GM21528 (cell line): ENCODE measurements around the gene MVB12A.

Experiments
- ATAC-seq: cut with Tn5 transposase; IDR thresholded peaks from one replicate; pipeline ENCODE4 v1.9.1; 2021; ENCODE audit warnings: mild to moderate bottlenecking, moderate library complexity; ENCODE audit not compliant: unreplicated experiment, low FRiP score

MVB12A gene

DNA sequence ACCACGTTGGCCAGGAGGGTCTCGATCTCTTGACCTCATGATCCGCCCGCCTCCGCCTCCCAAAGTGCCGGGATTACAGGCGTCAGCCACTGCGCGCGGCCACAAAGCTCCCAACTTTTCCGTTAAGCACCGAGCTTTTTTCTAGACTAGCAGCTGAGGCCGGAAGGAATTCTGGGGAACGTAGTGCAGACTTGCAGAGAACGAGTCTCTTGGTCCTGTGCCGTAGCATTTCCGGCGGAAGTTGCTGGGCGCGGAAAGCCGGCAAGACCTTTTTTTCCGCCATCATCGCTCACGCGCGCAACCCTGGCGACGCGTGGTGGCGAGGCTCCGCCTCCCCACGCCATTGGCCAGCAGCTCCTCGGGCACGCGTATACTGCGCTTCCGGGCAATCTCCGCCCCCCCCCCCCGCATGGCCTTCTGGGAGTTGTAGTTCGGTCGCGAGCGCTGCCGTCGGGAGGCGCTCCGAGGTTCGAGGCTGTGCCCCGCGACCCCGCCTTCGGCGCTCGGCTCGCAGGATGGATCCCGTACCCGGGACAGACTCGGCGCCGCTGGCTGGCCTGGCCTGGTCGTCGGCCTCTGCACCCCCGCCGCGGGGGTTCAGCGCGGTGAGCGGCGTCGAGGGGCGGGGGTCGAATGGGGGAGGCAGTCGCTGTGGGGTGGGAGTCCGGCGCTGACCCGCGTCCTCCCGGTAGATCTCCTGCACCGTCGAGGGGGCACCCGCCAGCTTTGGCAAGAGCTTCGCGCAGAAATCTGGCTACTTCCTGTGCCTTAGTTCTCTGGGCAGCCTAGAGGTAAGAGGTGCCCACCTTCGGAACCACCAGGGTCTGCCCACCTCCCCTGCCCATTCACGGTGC, at the start of gene MVB12A:
TSS of gene MVB12A (plus strand) at position 427 of the 854 bp plus-strand sequence. CDS start at position 516, 89 bp downstream.
- ATAC-seq = peak; percentile 85

GRCh38 chr19:17376935-17377600, 42.8 kb upstream of the MVB12A start, which contains the start of gene PLVAP:
Gene PLVAP (minus strand): TSS chr19:17377342. CDS start chr19:17377288, 54 bp downstream.
- ATAC-seq = no peak

DNA sequence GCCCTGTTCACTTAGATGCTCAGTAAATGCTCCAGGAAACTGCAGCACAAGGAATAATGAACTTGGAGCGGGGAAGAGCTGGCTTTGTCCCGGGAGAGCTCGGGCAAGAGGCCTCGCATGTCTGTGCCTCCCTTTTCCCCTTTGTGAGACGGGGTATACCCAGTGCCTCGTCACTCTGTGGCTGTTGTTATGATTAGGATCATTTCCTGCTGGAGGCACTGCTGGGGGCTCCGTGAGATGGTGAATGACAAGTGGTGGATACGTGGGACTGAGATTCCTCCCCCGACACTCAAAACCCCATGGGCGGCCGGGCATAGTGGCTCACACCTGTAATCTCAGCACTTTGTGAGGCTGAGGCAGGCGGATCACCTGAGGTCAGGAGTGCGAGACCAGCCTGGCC, 41.6 kb upstream of the MVB12A start:
- ATAC-seq = no peak

DNA sequence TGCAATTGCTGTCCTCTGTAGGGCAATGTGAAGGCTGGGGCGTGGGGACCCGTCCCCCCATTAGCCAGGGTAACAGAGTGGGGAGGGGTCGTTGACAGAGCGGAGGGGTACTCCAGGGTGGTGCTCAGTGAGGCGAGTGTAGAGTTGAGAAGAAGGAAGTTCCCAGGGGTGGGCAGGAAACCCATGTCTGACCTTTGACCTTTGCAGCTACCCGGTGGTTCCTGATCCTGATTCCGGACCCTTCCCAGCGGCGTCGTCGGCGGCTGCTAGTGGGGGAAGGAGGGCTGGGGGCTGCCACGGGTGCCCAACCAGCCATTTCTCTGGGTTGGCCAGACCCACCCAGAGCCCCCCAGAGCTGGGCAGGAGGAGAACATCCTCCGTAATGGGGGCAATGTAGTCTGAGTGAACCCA, 40.6 kb upstream of the MVB12A start:
- no peak for ATAC-seq

GRCh38 chr19:17380426-17381138, 39.3 kb upstream of the MVB12A start:
- no peak for ATAC-seq

GRCh38 chr19:17385878-17386611, 33.8 kb upstream of the MVB12A start:
- no peak for ATAC-seq

DNA sequence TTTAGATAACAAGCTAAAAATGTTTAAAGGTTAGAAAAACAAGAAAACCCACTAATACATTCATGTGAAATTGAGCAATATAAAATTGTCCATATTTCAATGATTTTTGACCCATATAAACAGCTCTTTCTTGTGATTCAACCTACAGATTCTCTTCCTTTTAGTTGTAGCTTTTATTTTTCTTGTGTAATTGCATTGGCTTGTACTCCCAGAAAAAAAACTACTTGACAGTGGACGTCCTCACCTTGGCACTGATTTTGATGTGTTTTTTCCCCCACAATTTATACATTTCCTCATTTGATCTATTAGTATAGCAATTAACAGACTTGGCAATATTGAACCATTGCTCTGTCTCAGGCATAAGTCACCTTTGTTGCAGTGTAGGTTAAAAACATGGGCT, 30.6 kb upstream of the MVB12A start:
- ATAC-seq = no peak

DNA sequence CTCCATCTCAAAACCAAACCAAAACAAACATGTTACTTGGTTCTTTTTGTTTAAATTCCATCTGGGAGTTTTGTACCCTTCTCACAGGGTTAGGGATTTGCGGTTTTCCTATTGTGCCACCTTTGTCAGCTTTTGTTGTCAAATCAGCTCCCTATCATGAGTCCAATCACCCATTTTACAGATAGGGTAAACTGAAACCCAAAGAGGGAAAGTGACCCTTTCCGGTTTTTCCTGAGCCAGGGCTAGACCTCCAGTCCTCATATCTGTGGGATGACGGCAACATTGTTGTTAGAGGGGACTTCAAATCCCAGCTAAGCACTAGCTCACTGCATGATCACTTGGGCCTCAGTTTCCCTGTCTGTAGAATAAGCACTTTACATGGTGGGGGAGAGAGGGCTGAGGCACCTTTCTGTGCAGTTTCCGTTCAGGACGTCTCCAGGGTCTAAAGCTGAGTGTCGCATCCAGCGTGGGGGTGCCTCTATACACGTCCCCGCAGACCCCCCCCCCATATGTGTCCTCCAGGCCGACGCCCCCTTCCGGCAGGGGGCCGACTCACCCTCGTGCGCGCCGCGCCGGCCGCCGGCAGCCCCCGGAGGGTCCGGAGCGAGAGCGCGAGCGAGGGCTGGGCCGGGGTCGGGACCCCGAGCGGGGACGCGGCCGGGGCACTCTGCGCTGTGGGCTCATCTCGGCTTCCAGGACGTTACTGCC, 29.7 kb upstream of the MVB12A start:
- ATAC-seq = no peak

DNA sequence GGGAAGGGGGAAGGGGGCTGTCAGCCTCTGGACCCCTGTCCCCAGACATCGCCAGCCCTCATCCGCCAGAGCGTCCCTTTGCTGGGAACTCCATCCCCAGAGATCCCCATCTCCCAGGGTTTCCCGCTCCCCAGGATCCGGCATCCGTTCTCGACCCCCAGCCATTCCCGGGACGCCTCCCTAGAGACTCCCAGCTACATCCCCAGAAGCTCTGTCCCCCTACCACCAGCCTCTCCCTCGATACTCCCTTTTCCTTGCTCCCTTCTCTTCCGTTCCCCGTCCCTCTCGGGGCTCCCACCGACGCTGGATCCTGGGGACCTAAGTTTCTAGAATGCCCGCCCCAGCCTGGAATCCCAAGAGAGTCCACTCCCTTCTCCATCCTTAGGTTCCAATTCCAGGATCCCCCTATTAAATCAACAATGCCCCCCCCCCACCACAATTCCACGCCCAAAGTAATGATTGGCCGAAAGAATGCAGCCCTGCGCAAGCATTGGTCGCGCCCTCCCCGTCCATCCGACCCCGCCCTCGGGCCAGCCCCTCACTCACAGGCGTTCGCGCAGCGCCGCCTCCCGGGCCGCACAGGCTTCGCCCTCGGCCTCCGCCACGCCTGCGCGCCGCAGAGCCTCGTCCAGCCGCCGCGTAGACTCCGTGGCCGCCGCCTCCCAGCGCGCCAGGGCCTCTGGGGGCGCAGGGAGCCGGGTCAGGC, 29.0 kb upstream of the MVB12A start:
- peak; percentile 67 for ATAC-seq

DNA sequence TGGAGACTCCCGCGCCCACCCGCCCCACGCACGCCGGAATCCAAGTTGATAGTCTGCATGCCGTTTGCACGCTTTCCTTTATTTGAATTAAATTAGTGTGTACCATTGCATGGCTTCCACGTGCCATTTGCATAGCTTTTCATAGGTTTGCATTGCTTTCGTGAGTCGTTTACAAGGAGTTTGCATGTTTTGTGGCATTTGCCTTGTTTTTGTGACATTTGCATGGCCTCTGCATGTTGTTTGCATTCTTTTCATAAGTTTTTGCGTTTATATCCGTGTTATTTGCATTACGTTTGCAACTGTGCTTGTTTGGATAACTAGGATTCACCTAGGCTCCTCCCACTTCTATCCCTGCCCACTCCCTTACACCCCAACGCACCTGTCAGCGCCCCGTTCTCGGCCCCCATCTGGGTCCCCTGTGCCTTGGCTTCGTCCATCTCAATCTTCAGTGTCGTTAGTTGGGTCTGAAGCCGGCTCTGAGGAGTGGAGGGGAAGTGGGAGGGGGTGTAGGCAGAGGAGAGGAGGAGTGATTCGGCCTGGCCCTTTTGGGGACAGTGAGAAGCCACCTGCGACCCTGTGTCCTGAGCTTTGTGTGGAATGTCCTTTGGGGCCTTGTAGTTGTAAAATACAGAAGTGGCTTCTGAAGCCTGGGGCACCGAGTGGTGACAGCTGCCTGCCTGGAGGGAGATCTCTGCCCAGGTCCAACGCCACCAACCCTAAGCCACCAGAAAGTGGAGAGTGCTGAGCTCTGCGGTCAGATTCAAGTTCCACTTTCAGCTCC, 28.3 kb upstream of the MVB12A start:
- ATAC-seq = peak; percentile 17

GRCh38 chr19:17393002-17393401, 26.8 kb upstream of the MVB12A start:
- ATAC-seq = no peak

- ATAC-seq = no peak
These were observed 25.9 kb upstream of the MVB12A start, which contains the start of gene CCDC194 for GRCh38 chr19:17393914-17394313. Gene CCDC194 (minus strand): TSS chr19:17394196. CDS start chr19:17394158, 38 bp downstream.

GRCh38 chr19:17394891-17395415, 24.9 kb upstream of the MVB12A start:
- no peak for ATAC-seq

GRCh38 chr19:17398902-17399527, 20.8 kb upstream of the MVB12A start:
- no peak for ATAC-seq

DNA sequence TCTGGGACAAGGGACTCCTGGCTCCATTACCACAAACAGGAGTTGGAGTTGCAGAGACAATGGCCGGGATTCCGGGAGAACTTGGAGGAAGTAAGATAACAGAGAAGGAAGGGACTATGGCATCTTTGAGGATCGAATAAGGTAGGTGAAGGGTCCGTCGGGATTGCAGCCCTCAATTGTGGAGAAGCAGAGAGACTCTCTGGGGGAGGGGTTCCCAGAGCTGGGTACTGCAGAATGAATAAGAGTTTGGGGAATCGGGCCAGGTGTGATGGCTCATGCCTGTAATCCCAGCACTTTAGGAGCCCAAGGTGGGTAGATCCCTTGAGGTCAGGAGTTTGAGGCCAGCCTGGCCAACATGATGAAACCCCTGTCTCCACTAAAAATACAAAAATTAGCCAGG, 18.2 kb upstream of the MVB12A start:
- ATAC-seq = no peak

GRCh38 chr19:17402982-17403855, 16.6 kb upstream of the MVB12A start:
- ATAC-seq = no peak

DNA sequence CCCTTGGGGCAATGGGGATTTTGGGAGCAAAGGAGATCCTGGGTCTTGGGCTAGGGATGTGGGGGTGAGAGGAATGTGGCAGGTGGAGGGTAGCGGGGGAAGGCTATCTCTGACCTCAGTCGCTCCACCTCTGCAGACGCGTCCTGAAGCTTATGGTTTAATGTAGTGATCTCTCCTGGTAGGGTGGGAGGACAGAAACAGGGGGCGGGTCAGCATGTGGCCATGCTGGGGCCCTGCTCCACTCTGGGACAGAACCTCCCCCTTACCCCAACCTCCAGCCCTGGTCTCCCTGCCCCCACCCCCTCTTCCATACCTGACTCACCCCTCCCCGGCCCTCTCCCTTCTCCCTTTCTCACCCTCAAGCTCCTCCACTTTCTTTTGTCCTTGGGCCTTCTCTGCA, 15.8 kb upstream of the MVB12A start:
- ATAC-seq = no peak
